Upper lobe of right lung (tissue), 1 donor: ENCODE measurements around the gene SHTN1. TPM values are rescaled to one million over a fixed set of nuclear protein-coding genes. Genes with fewer than 3 reads are reported as not detected.

Experiments used
- ATAC-seq: fragments of 200-7000 bp; cut with Tn5 transposase; one replicate; pipeline ENCODE4 v1.9.1; 2020; ENCODE audit warnings: mild to moderate bottlenecking, moderate library complexity
- DNase-seq: peaks from one replicate; pipeline ENCODE4 v3.0.0-alpha.2; 2020
- H3K27ac ChIP-seq: fragments of 200-600 bp; one replicate; pipeline ENCODE4 v1.8.0; 2022
- H3K27me3 ChIP-seq: fragments of 200-600 bp; one replicate; pipeline ENCODE4 v1.8.0; 2022; ENCODE audit warnings: mild to moderate bottlenecking
- H3K36me3 ChIP-seq: fragments of 200-600 bp; one replicate; pipeline ENCODE4 v1.8.0; 2022
- H3K4me1 ChIP-seq: fragments of 200-600 bp; one replicate; pipeline ENCODE4 v1.8.0; 2022
- H3K4me3 ChIP-seq: fragments of 200-600 bp; one replicate; pipeline ENCODE4 v1.8.0; 2022; ENCODE audit warnings: mild to moderate bottlenecking
- H3K9me3 ChIP-seq: fragments of 200-600 bp; one replicate; pipeline ENCODE4 v1.8.0; 2022
- intact Hi-C: fragments of 100-400 bp; cut with DNase I; formaldehyde crosslinking; loops from one replicate; pipeline ENCODE4 v1.11.0; 2022
- total RNA-seq: library from RNA; stranded (reverse); fragmentation: NEBNext Ultra II Directional; extraction: Animal tissue kit (Norgen Biotek cat#: 25700); gene quantifications from one replicate; pipeline ENCODE4 v1.2.1, GENCODE V29; 2021
- TF ChIP-seq, protein P1 (sequence below): fragments of 200-600 bp; IDR thresholded peaks from one replicate; pipeline ENCODE4 v1.8.0; 2022; ENCODE audit warnings: antibody characterized with exemption
- donor health status: DM: no; HTN: yes; CAD: no; lungs with severe emphysema.

SHTN1 gene
- total RNA-seq, 1 donor from 2014 or later, result 40.4 TPM

DNA sequence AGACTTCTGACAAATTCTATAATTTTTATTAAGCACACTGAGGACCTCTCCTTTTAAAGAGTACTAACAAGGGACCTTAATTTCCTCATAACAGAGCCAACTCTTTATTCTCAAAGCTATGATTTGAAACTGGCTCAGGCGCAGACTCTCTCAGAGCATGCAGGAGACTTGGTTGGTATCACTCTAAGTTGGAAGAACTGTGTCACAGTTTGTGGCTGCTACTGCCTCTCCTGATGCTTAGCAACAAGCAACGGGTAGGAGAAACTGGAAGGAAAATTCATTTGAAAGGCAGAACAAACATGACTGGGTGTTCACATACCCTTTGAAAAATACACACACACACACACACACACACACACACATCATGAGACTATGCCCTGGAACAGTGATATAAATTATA, 122.3 kb downstream of the SHTN1 start:
- DNase-seq (no peak), ATAC-seq (no peak)
- H3K9me3 ChIP-seq, result no peaks in the 10 kb centered on the region
- TF ChIP-seq, protein P1, sequence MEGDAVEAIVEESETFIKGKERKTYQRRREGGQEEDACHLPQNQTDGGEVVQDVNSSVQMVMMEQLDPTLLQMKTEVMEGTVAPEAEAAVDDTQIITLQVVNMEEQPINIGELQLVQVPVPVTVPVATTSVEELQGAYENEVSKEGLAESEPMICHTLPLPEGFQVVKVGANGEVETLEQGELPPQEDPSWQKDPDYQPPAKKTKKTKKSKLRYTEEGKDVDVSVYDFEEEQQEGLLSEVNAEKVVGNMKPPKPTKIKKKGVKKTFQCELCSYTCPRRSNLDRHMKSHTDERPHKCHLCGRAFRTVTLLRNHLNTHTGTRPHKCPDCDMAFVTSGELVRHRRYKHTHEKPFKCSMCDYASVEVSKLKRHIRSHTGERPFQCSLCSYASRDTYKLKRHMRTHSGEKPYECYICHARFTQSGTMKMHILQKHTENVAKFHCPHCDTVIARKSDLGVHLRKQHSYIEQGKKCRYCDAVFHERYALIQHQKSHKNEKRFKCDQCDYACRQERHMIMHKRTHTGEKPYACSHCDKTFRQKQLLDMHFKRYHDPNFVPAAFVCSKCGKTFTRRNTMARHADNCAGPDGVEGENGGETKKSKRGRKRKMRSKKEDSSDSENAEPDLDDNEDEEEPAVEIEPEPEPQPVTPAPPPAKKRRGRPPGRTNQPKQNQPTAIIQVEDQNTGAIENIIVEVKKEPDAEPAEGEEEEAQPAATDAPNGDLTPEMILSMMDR, result no peak
- no peak overlapping the region for H3K27ac ChIP-seq
- no peaks in the 10 kb centered on the region for H3K27me3 ChIP-seq
- H3K36me3 ChIP-seq, result no peaks in the 10 kb centered on the region
- no peaks in the 10 kb centered on the region for H3K4me1 ChIP-seq
- H3K4me3 ChIP-seq, result no peak overlapping the region
- intact Hi-C loops, result no loop called here

DNA sequence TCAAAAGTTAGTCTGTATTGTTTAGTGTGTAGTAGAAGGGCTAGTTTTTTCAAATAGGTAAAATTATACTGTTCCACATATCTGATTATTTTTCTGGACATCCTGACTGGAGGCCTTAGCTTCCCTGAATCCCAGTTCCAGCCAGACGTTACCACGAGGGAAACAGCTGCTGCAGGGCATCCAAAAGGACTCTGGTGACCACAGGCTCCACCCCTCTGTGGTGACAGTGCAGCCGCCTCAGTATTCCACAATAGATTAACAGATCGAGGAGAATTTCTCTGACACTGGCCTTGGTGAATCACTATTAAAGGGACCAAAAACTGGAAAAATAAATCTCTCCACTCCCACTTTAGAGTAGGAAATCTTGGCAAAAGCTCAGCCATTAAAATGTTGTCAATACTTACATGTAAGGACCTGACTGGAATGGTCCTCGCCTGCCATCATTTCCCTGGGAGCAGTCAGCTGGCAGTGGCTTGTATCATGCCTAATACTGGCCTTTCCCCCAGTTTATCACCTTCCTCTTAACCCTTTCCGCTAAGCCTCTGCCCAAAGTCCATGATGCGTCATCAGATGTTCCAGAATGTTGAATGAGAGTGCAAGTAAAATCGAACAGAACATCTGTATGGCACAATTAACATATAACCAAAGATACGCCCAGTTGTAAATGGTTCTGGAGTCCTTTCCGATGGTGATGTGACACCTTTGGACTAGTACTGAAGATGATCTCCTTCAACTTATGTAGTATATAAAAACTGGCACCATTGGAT, 124.1 kb downstream of the SHTN1 start:
- no peaks in the 10 kb centered on the region for H3K36me3 ChIP-seq
- no peak overlapping the region for H3K4me3 ChIP-seq
- no peaks in the 10 kb centered on the region for H3K9me3 ChIP-seq
- DNase-seq, result no peak
- H3K4me1 ChIP-seq, result no peaks in the 10 kb centered on the region
- TF ChIP-seq, protein P1, result no peak
- no peak overlapping the region for H3K27ac ChIP-seq
- no peaks in the 10 kb centered on the region for H3K27me3 ChIP-seq
- intact Hi-C loops, result no loop called here
- ATAC-seq, result no peak

DNA sequence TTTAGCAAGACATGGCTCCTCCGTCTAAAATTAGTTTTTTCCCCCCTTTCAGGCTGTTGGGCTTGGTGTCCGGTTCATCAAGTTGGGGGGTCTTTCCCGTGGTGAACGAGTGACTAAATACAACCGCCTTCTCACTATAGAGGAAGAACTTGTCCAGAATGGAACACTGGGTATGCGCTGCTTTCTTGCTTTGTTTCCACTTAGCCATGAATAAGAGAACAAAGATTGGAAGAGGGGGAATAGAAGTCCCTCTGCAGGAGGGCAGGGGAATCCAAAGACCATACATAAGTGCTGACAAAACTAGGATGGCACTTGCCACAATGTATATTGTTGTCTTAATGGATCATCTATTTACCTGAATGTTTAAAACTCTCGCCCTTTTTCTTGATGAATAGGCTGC, 125.2 kb downstream of the SHTN1 start:
- Histone ChIP-seq H3K9me3 (no peaks in the 10 kb centered on the region), H3K27ac (no peak overlapping the region), H3K4me1 (no peaks in the 10 kb centered on the region), H3K4me3 (no peak overlapping the region), H3K27me3 (no peaks in the 10 kb centered on the region), H3K36me3 (no peaks in the 10 kb centered on the region)
- intact Hi-C loops, result no loop called here
- TF ChIP-seq, protein P1, result no peak
- ATAC-seq, result no peak
- DNase-seq, result no peak

DNA sequence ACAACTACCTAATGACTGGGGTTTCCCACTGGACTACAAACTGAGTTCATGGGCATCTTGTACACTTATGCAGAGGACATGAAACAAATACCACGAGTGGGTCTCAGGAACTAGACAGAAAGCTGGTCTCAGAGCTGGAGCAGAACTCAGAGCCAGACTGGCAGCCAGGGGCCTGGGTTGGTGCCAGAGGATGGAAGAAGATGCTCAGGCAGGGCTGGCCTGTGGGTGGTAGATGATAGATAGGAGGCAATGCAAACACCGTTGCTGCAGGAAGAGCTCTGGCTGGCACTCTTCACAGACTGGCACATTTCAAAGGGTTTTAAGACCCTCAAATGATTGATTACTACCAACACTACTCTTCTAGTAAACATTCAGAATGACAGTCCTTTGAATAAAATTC, 126.9 kb downstream of the SHTN1 start:
- Histone ChIP-seq H3K27ac (no peak overlapping the region), H3K4me1 (no peaks in the 10 kb centered on the region), H3K27me3 (peaks cover 4% of the 10 kb centered on the region), H3K36me3 (no peaks in the 10 kb centered on the region), H3K9me3 (no peaks in the 10 kb centered on the region), H3K4me3 (no peak overlapping the region)
- no peak for ATAC-seq
- intact Hi-C loops, result no loop called here
- TF ChIP-seq, protein P1, result no peak
- DNase-seq, result no peak

DNA sequence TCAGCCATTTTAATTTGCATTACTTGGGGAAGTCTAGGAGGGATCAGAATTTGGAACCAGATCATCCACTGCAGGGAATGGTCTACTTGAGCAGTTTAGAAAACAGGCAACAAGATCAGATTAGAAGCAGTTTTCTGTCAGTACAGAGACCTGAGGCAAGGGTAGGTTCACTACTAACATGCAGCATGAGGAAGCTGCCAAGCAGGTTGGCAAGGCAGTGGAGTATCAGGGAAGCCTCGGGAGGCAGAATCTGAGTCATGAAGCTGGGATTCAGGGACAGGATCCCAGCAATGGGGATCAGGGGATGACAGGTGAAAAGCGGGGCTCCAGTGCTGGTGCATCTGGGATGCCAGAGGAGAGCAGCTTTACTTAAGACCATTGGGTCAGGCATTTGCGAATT, 127.6 kb downstream of the SHTN1 start:
- no peaks in the 10 kb centered on the region for H3K4me1 ChIP-seq
- no peaks in the 10 kb centered on the region for H3K36me3 ChIP-seq
- no peak for ATAC-seq
- no peaks in the 10 kb centered on the region for H3K9me3 ChIP-seq
- H3K4me3 ChIP-seq, result no peak overlapping the region
- TF ChIP-seq, protein P1, result no peak
- intact Hi-C loops, result no loop called here
- no peak overlapping the region for H3K27ac ChIP-seq
- DNase-seq, result no peak
- H3K27me3 ChIP-seq, result peaks cover 7% of the 10 kb centered on the region
